Fibroblast of villous mesenchyme (primary cell): ENCODE measurements around the gene HOXA3. TPM values are rescaled to one million over a fixed set of nuclear protein-coding genes. Genes with fewer than 3 reads are reported as not detected.
A peak's percentile ranks its signal among the peaks of the same experiment; 100 is the strongest.

Experiments used
- DNase-seq: peaks from one replicate; pipeline ENCODE4 v3.0.0-alpha.2; 2010; ENCODE audit warnings: low read depth
- H3K4me3 ChIP-seq: 2 replicates; pipeline ENCODE4 v1.5.1; 2011; ENCODE audit warnings: low read depth, mild to moderate bottlenecking, low read length
- total RNA-seq: library from RNA; depleted of rRNA; stranded (reverse); fragments of >200 nt; gene quantifications from 2 replicates; pipeline ENCODE4 v1.2.3, GENCODE V29; 2012
- TF ChIP-seq, protein P1 (sequence below): IDR thresholded peaks from 2 replicates; pipeline ENCODE4 v1.5.1; 2012; ENCODE audit warnings: low read depth, mild to moderate bottlenecking, low read length; ENCODE audit not compliant: insufficient read depth

HOXA3 gene
- total RNA-seq, 1 donor, result 11.7 TPM

DNA sequence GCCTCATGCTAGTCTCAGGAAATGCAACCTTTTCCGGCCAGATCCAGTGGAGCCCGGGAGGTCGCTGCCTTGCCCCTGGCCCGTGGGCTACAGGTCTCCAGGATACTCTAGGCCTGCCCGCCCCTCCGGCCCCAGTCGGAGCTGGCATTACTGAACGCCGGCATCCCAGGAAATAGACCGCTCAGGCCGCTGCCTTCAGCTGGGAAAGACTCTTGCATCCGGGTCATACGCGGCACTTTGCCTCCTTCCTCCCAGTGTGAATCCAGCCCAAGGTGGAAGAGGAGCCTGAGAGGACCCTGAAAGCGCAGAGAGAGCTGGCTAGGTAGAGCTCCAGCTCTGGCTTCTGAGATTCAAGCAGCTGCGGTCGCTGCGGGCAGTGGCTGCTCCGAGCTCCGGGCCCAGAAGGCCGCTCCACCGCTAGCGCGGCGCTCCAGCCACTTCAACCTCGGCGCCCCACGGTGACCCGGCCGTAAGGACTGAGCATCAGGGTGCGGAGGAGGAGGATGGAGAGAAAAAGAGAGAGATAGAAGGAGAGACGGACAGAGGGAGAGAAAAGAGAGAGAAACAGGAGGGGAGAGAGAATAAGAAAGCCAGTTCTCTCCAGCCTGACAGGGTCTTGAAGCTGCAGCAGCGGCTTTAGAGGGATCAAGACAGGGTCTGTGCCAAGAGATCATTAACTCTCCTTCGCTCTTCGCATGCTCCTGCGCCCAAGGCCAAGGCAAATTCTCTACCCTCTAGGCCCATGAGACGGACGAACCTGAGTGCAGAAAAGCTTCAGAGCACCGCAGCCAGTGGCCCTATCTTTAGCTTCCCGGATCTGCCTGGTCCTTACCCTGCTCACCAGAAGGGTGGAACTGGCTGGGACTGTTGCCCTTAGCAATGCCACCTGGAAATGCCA is 23.5 kb upstream of the HOXA3 start:
- TF ChIP-seq, protein P1, sequence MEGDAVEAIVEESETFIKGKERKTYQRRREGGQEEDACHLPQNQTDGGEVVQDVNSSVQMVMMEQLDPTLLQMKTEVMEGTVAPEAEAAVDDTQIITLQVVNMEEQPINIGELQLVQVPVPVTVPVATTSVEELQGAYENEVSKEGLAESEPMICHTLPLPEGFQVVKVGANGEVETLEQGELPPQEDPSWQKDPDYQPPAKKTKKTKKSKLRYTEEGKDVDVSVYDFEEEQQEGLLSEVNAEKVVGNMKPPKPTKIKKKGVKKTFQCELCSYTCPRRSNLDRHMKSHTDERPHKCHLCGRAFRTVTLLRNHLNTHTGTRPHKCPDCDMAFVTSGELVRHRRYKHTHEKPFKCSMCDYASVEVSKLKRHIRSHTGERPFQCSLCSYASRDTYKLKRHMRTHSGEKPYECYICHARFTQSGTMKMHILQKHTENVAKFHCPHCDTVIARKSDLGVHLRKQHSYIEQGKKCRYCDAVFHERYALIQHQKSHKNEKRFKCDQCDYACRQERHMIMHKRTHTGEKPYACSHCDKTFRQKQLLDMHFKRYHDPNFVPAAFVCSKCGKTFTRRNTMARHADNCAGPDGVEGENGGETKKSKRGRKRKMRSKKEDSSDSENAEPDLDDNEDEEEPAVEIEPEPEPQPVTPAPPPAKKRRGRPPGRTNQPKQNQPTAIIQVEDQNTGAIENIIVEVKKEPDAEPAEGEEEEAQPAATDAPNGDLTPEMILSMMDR, result no peak
- H3K4me3 ChIP-seq, result peak overlapping the region; percentile 67
- peak; percentile 67 for DNase-seq

GRCh38 chr7:27174874-27175625 is 22.7 kb upstream of the HOXA3 start:
- peak; percentile 93 for DNase-seq
- peak overlapping the region; percentile 67 for H3K4me3 ChIP-seq
- TF ChIP-seq, protein P1, result no peak

DNA sequence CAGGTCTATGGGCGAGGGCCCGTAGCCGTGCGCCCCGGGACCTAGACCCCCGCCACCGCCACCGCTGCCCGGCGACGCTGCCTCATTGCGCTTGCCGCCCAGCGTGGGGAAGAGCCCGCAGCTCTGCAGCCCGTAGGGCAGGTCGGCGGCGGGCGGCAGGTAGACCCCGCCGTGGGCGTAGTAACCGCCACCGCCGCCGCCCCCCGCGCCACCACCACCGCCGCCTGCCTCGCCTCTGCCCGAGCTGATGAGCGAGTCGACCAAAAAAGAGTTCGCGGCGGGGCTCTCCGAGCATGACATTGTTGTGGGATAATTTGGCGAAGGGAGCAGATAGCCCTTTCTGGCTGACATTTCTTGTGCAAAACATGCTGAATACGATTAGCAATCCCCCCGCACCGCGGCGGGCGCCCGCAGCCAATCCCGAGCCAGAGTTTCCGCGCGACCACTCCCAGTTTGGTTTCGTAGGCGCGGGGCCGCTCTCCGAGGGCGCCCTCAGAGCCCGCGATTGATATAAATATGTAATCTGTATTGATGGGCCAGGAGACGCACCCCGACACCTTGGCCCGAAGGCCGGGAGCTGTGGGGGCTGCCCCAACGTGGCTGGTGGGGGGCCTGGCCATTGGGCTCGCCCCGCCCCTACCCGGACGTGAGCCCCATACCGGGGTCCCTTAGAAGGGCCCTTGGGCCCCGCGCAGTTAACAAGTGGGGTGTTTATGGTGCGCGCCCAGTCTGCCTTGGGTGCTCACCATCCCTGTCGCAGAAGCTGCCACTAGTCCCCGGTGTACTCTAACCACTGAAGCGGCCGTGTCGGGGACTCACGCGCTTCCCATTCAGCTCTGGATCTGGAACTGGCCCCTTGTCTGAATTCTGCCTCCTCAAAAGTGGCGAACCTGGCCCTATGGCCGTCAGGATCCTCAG is 21.8 kb upstream of the HOXA3 start, which contains the start of gene HOXA10:
Gene HOXA10, minus strand, starts transcription at position 365 of the 918 bp plus-strand sequence. Its CDS starts 14 bp downstream, at position 351.
- peak within 1 kb of the TSS; percentile 67 for H3K4me3 ChIP-seq
- DNase-seq, result peak; percentile 84
- TF ChIP-seq, protein P1, result no peak

GRCh38 chr7:27173511-27173955 is 21.1 kb upstream of the HOXA3 start:
- peak overlapping the region; percentile 67 for H3K4me3 ChIP-seq
- DNase-seq, result peak; percentile 10
- TF ChIP-seq, protein P1, result no peak

- peak; percentile 94 for DNase-seq
- H3K4me3 ChIP-seq, result peak overlapping the region; percentile 67
- TF ChIP-seq, protein P1, result no peak
Observed at GRCh38 chr7:27172823-27173510, 20.6 kb upstream of the HOXA3 start.
